ENCODE data around the gene LATS2. TPM values are rescaled to one million over a fixed set of nuclear protein-coding genes. Genes with fewer than 3 reads are reported as not detected.

Gene LATS2
- total RNA-seq, 1 experiment from 2014 or later, result 18.8 TPM

DNA sequence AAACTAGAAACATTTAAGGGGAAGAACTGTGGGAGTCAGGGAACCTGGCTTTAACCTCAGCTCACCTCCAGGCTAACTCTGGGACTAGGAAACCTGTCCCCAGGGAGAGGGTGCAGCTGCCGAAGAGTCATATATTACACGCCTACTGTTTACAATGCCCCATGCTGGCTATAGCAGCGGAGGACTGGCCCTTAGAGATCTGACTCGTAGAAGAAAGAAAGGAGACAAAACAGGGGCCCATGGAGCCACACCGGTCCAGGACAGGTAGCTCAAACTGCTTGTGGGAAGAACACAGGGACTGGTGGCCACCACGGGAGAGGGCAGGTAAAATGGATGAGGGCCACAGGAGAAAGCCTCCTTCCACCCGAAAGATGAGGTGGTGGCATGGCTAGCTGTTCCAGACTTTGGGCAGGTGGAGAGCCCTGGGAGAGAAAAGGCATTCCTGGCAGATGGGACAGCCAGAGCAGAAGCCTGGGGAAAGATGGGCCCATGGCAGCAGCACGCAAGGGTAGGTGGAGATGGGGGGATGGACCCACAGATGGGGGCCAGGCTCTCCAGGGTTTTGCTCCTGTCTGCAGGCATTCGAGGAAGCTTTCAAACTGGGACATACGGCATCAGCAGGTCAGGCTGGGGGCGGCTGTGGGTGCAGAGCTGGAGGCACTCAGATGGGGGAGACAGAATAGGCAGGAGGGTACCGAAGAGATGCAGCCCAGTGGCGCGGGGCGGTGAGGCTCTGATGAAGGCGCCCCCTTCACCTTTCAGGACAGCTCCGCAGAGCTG lies 69.5 kb downstream of the LATS2 start:
- ChIA-PET RAD21 (ENCODE audit: low non-redundant PET in 1 of 2, low total read pairs in 2 of 2, uncharacterized antibody in 2 of 2, unreplicated experiment in 2 of 2) (no interaction called here), POLR2A (no interaction called here), CTCF (no interaction called here)
- Histone ChIP-seq H3K9me3 (ENCODE audit: control insufficient read depth in 1 of 2, insufficient read depth in 1 of 2, low read depth in 1 of 2, low read length in 2 of 2) (no peaks in the 10 kb centered on the region), H4K20me1 (ENCODE audit: insufficient read depth) (no peaks in the 10 kb centered on the region), H3K9me2 (ENCODE audit: insufficient read depth) (no peaks in the 10 kb centered on the region), H3K27ac (ENCODE audit: low read depth, low read length) (no peak overlapping the region), H3K4me1 (ENCODE audit: control insufficient read depth in 1 of 2, insufficient read depth in 2 of 2, low read length in 2 of 2) (no peaks in the 10 kb centered on the region), H3K36me3 (ENCODE audit: control insufficient read depth in 1 of 2, insufficient read depth in 2 of 2, low read length in 2 of 2) (peaks cover 6 to 15% of the 10 kb centered on the region in 2 experiments; a peak in 3 of 4 replicates), H3K27me3 (ENCODE audit: insufficient read depth, low read length) (no peaks in the 10 kb centered on the region), H2AFZ (ENCODE audit: low read depth, low read length, poor library complexity, severe bottlenecking) (no peak overlapping the region), H3K79me2 (ENCODE audit: insufficient read depth, low read length) (peaks cover 21% of the 10 kb centered on the region), H3K4me3 (replicated peaks in 1 of 2; ENCODE audit: low read depth in 1 of 2, low read length in 2 of 2) (no peak overlapping the region), H3K9ac (ENCODE audit: low read length) (no peak overlapping the region), H3K4me2 (ENCODE audit: low read length) (no peak overlapping the region)
- TF ChIP-seq RAD21 (IDR thresholded peaks at IDR 0.05; ENCODE audit: low read depth) (no peak), FOSL1 (IDR thresholded peaks at IDR 0.05; ENCODE audit: low read depth) (no peak), CTCF (IDR thresholded peaks at IDR 0.05 in 2 of 3, conservative IDR thresholded peaks at IDR 0.05 in 1 of 3; ENCODE audit: borderline replicate concordance in 1 of 3, insufficient read depth in 1 of 3, low read depth in 2 of 3, low read length in 2 of 3) (no peak)
- DNase-seq (ENCODE audit: low read depth, low spot score) (no peak), ATAC-seq (no peak)
- intact Hi-C loops (cut with micrococcal nuclease), result no loop called here
- BruUV-seq (replicated peaks), result no TSS peak

- Histone ChIP-seq H3K9me2 (ENCODE audit: insufficient read depth) (no peaks in the 10 kb centered on the region), H3K4me1 (ENCODE audit: control insufficient read depth in 1 of 2, insufficient read depth in 2 of 2, low read length in 2 of 2) (no peaks in the 10 kb centered on the region), H2AFZ (ENCODE audit: low read depth, low read length, poor library complexity, severe bottlenecking) (no peak overlapping the region), H4K20me1 (ENCODE audit: insufficient read depth) (no peaks in the 10 kb centered on the region), H3K9ac (ENCODE audit: low read length) (no peak overlapping the region), H3K36me3 (ENCODE audit: control insufficient read depth in 1 of 2, insufficient read depth in 2 of 2, low read length in 2 of 2) (peaks cover 6 to 18% of the 10 kb centered on the region in 2 experiments; a peak in 3 of 4 replicates), H3K4me3 (replicated peaks in 1 of 2; ENCODE audit: low read depth in 1 of 2, low read length in 2 of 2) (no peak overlapping the region), H3K27me3 (ENCODE audit: insufficient read depth, low read length) (no peaks in the 10 kb centered on the region), H3K4me2 (ENCODE audit: low read length) (no peak overlapping the region), H3K79me2 (ENCODE audit: insufficient read depth, low read length) (peaks cover 29% of the 10 kb centered on the region), H3K9me3 (ENCODE audit: control insufficient read depth in 1 of 2, insufficient read depth in 1 of 2, low read depth in 1 of 2, low read length in 2 of 2) (no peaks in the 10 kb centered on the region), H3K27ac (ENCODE audit: low read depth, low read length) (no peak overlapping the region)
- intact Hi-C loops (cut with micrococcal nuclease), result no loop called here
- CTCF ChIA-PET, result no interaction called here
- ATAC-seq, result peak; percentile 63; the same call in 1 of the 2 replicates
- DNase-seq (ENCODE audit: low read depth, low spot score), result no peak
- POLR2A ChIA-PET, result no interaction called here
- RAD21 ChIA-PET (ENCODE audit: low non-redundant PET in 1 of 2, low total read pairs in 2 of 2, uncharacterized antibody in 2 of 2, unreplicated experiment in 2 of 2), result no interaction called here
- no TSS peak for BruUV-seq (replicated peaks)
- no peak for TF ChIP-seq RAD21 (IDR thresholded peaks at IDR 0.05; ENCODE audit: low read depth)
- TF ChIP-seq SP1 (IDR thresholded peaks at IDR 0.05; ENCODE audit: low read depth), result no peak
- TF ChIP-seq EZH2 (IDR thresholded peaks at IDR 0.05), result no peak
- TF ChIP-seq, protein P1, sequence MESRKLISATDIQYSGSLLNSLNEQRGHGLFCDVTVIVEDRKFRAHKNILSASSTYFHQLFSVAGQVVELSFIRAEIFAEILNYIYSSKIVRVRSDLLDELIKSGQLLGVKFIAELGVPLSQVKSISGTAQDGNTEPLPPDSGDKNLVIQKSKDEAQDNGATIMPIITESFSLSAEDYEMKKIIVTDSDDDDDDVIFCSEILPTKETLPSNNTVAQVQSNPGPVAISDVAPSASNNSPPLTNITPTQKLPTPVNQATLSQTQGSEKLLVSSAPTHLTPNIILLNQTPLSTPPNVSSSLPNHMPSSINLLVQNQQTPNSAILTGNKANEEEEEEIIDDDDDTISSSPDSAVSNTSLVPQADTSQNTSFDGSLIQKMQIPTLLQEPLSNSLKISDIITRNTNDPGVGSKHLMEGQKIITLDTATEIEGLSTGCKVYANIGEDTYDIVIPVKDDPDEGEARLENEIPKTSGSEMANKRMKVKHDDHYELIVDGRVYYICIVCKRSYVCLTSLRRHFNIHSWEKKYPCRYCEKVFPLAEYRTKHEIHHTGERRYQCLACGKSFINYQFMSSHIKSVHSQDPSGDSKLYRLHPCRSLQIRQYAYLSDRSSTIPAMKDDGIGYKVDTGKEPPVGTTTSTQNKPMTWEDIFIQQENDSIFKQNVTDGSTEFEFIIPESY (IDR thresholded peaks at IDR 0.05; ENCODE audit: extremely low read depth, insufficient replicate concordance, low read length), result no peak
- TF ChIP-seq ELF1 (IDR thresholded peaks at IDR 0.05; ENCODE audit: borderline replicate concordance, low read depth), result no peak
- TF ChIP-seq, protein P2, sequence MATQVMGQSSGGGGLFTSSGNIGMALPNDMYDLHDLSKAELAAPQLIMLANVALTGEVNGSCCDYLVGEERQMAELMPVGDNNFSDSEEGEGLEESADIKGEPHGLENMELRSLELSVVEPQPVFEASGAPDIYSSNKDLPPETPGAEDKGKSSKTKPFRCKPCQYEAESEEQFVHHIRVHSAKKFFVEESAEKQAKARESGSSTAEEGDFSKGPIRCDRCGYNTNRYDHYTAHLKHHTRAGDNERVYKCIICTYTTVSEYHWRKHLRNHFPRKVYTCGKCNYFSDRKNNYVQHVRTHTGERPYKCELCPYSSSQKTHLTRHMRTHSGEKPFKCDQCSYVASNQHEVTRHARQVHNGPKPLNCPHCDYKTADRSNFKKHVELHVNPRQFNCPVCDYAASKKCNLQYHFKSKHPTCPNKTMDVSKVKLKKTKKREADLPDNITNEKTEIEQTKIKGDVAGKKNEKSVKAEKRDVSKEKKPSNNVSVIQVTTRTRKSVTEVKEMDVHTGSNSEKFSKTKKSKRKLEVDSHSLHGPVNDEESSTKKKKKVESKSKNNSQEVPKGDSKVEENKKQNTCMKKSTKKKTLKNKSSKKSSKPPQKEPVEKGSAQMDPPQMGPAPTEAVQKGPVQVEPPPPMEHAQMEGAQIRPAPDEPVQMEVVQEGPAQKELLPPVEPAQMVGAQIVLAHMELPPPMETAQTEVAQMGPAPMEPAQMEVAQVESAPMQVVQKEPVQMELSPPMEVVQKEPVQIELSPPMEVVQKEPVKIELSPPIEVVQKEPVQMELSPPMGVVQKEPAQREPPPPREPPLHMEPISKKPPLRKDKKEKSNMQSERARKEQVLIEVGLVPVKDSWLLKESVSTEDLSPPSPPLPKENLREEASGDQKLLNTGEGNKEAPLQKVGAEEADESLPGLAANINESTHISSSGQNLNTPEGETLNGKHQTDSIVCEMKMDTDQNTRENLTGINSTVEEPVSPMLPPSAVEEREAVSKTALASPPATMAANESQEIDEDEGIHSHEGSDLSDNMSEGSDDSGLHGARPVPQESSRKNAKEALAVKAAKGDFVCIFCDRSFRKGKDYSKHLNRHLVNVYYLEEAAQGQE (IDR thresholded peaks at IDR 0.05; ENCODE audit: low read depth), result no peak
- no peak for TF ChIP-seq CBX3 (IDR thresholded peaks at IDR 0.05; ENCODE audit: low read depth)
- no peak for TF ChIP-seq TCF7L2 (IDR thresholded peaks at IDR 0.05; ENCODE audit: borderline replicate concordance, extremely low read depth, insufficient read depth, insufficient read length)
Observed at GRCh38 chr13:20990910-20991525, 70.4 kb downstream of the LATS2 start.

All from HCT116 (cell line).